HG03196 (cell line): ENCODE data around the gene GEN1.

Source experiments
- ATAC-seq: cut with Tn5 transposase; IDR thresholded peaks from one replicate; pipeline ENCODE4 v1.9.1; 2021; ENCODE audit not compliant: unreplicated experiment

GEN1 gene

GRCh38 chr2:17752246-17752645 lies 1.7 kb upstream of the GEN1 start:
- no peak for ATAC-seq

GRCh38 chr2:17752892-17753802 lies 791 bp upstream of the GEN1 start:
- ATAC-seq = peak; percentile 41

GRCh38 chr2:17754773-17755425 lies 961 bp downstream of the GEN1 start:
- ATAC-seq = no peak

GRCh38 chr2:17756668-17757067 lies 2.7 kb downstream of the GEN1 start:
- no peak for ATAC-seq

GRCh38 chr2:17757321-17757720 lies 3.4 kb downstream of the GEN1 start:
- ATAC-seq = no peak

- no peak for ATAC-seq
These were observed 4.2 kb downstream of the GEN1 start for GRCh38 chr2:17758118-17758517.

GRCh38 chr2:17759805-17760204 lies 5.9 kb downstream of the GEN1 start:
- no peak for ATAC-seq

- no peak for ATAC-seq
These were observed 8.5 kb downstream of the GEN1 start for GRCh38 chr2:17762451-17762850.

- no peak for ATAC-seq
These were observed 9.8 kb downstream of the GEN1 start for GRCh38 chr2:17763641-17764333.

GRCh38 chr2:17765398-17765797 lies 11.5 kb downstream of the GEN1 start:
- no peak for ATAC-seq

- no peak for ATAC-seq
These were observed 15.0 kb downstream of the GEN1 start for GRCh38 chr2:17768894-17769293.

GRCh38 chr2:17771956-17772355 lies 18.0 kb downstream of the GEN1 start:
- no peak for ATAC-seq

- ATAC-seq = no peak
These were observed 18.6 kb downstream of the GEN1 start for GRCh38 chr2:17772532-17772931.

GRCh38 chr2:17780546-17780945 lies 26.6 kb downstream of the GEN1 start:
- ATAC-seq = no peak

GRCh38 chr2:17781482-17781881 lies 27.5 kb downstream of the GEN1 start:
- no peak for ATAC-seq

GRCh38 chr2:17786727-17787126 lies 32.8 kb downstream of the GEN1 start:
- no peak for ATAC-seq

- no peak for ATAC-seq
These were observed 34.8 kb downstream of the GEN1 start for GRCh38 chr2:17788773-17789172.

GRCh38 chr2:17790536-17790935 lies 36.6 kb downstream of the GEN1 start:
- no peak for ATAC-seq

- no peak for ATAC-seq
These were observed 37.3 kb downstream of the GEN1 start for GRCh38 chr2:17791121-17791816.

GRCh38 chr2:17791817-17792130 lies 37.8 kb downstream of the GEN1 start:
- ATAC-seq = no peak

- peak; percentile 60 for ATAC-seq
These were observed 38.6 kb downstream of the GEN1 start for GRCh38 chr2:17792515-17792914.
